Activated CD4-positive, CD25-positive, alpha-beta regulatory T cell treated with anti-CD3 and anti-CD28 coated beads, Interleukin-2, amount 50 U/mL, for 16 hours (primary cell): ENCODE measurements around the gene GLUD1.
"Not testable (repeated sequence)": the region's sequence is repeated elsewhere in the genome, so short reads cannot be mapped to it uniquely, and the experiment has no call there.

Experiments used
- DNase-seq: peaks from one replicate; pipeline ENCODE4 v3.0.0-alpha.2; 2020; ENCODE audit warnings: low read depth, low spot score

Gene GLUD1

GRCh38 chr10:87094373-87095235, at the start of gene GLUD1, which contains the start of gene SHLD2:
GLUD1 (minus strand) TSS chr10:87094843; CDS start chr10:87094769, 74 bp downstream.
SHLD2 (plus strand) TSS chr10:87095206; CDS start chr10:87151355, 56,149 bp downstream.
- peak; percentile 77 for DNase-seq

GRCh38 chr10:87143109-87143418, 48.4 kb upstream of the GLUD1 start:
- DNase-seq: not testable (repeated sequence)

GRCh38 chr10:87142230-87143108, 47.8 kb upstream of the GLUD1 start:
- not testable (repeated sequence) for DNase-seq

- not testable (repeated sequence) for DNase-seq
These were observed 42.8 kb upstream of the GLUD1 start for GRCh38 chr10:87137478-87137877.

GRCh38 chr10:87134440-87134839, 39.8 kb upstream of the GLUD1 start:
- DNase-seq: not testable (repeated sequence)

- DNase-seq: not testable (repeated sequence)
These were observed 39.3 kb upstream of the GLUD1 start for GRCh38 chr10:87133936-87134335.

GRCh38 chr10:87132176-87132575, 37.5 kb upstream of the GLUD1 start:
- not testable (repeated sequence) for DNase-seq

GRCh38 chr10:87127607-87128156, 33.0 kb upstream of the GLUD1 start:
- not testable (repeated sequence) for DNase-seq

- not testable (repeated sequence) for DNase-seq
These were observed 32.4 kb upstream of the GLUD1 start for GRCh38 chr10:87127048-87127447.

GRCh38 chr10:87123351-87123750, 28.7 kb upstream of the GLUD1 start:
- DNase-seq: not testable (repeated sequence)

- not testable (repeated sequence) for DNase-seq
These were observed 24.4 kb upstream of the GLUD1 start for GRCh38 chr10:87119029-87119428.

- not testable (repeated sequence) for DNase-seq
These were observed 23.5 kb upstream of the GLUD1 start for GRCh38 chr10:87118122-87118521.

- no peak for DNase-seq
These were observed 10.9 kb upstream of the GLUD1 start for GRCh38 chr10:87105446-87106124.

GRCh38 chr10:87104727-87105126, 10.1 kb upstream of the GLUD1 start:
- not testable (repeated sequence) for DNase-seq

GRCh38 chr10:87101996-87102395, 7.4 kb upstream of the GLUD1 start:
- DNase-seq: no peak

GRCh38 chr10:87095236-87095945, 748 bp upstream of the GLUD1 start:
- DNase-seq: peak; percentile 52

GRCh38 chr10:87093632-87094372, 841 bp downstream of the GLUD1 start:
- DNase-seq: peak; percentile 52

- DNase-seq: no peak
These were observed 1.6 kb downstream of the GLUD1 start for GRCh38 chr10:87092861-87093631.

GRCh38 chr10:87092376-87092860, 2.2 kb downstream of the GLUD1 start:
- DNase-seq: no peak
